K562 (cell line): ENCODE data around the gene DSTYK. TPM values are rescaled to one million over a fixed set of nuclear protein-coding genes. Genes with fewer than 3 reads are reported as not detected.
A peak's percentile ranks its signal among the peaks of the same experiment; 100 is the strongest.

Source experiments
- AFF4 ChIP-seq: sonication (generic); formaldehyde crosslinking; IDR thresholded peaks from 2 replicates; pipeline ENCODE4 v1.8.0; 2023; ENCODE audit warnings: mild to moderate bottlenecking, missing genetic modification reagents
- ELF2 ChIP-seq: fragments of 250-450 bp; sonication (Bioruptor Pico); IDR thresholded peaks from 2 replicates; pipeline ENCODE4 v1.5.0; 2021; ENCODE audit warnings: mild to moderate bottlenecking
- EP400 ChIP-seq: fragments of 450-650 bp; IDR thresholded peaks from 2 replicates; pipeline ENCODE4 v1.6.1; 2017; ENCODE audit warnings: antibody characterized with exemption, mild to moderate bottlenecking, moderate library complexity
- ESRRB ChIP-seq: fragments of 250-450 bp; sonication (Bioruptor Pico); IDR thresholded peaks from 2 replicates; pipeline ENCODE4 v1.5.0; 2020; ENCODE audit warnings: mild to moderate bottlenecking, moderate library complexity, borderline replicate concordance
- HOXB6 ChIP-seq: fragments of 250-450 bp; sonication (Bioruptor Pico); IDR thresholded peaks from 2 replicates; pipeline ENCODE4 v1.5.1; 2022; ENCODE audit warnings: mild to moderate bottlenecking, borderline replicate concordance
- KLF1 ChIP-seq: fragments of 450-650 bp; IDR thresholded peaks from 2 replicates; pipeline ENCODE4 v1.6.1; 2016; ENCODE audit warnings: missing genetic modification characterization, missing compliant biosample characterization
- LCOR ChIP-seq: sonication (generic); formaldehyde crosslinking; IDR thresholded peaks from 2 replicates; pipeline ENCODE4 v1.8.0; 2022; ENCODE audit warnings: mild to moderate bottlenecking, missing genetic modification reagents
- PHF8 ChIP-seq: fragments of 200-600 bp; sonication (generic); IDR thresholded peaks from 2 replicates; pipeline ENCODE4 v1.6.1; 2012; ENCODE audit warnings: mixed run types, mild to moderate bottlenecking, inconsistent platforms, low read length, moderate library complexity, borderline replicate concordance
- STAT6 ChIP-seq: sonication (generic); formaldehyde crosslinking; IDR thresholded peaks from 2 replicates; pipeline ENCODE4 v1.8.1; 2023; ENCODE audit warnings: mild to moderate bottlenecking, missing genetic modification reagents
- TGIF2 ChIP-seq: sonication (generic); formaldehyde crosslinking; IDR thresholded peaks from 2 replicates; pipeline ENCODE4 v1.8.1; 2022; ENCODE audit warnings: mild to moderate bottlenecking, missing genetic modification reagents, moderate library complexity
- ZNF140 ChIP-seq: fragments of 250-450 bp; sonication (Bioruptor Pico); IDR thresholded peaks from 2 replicates; pipeline ENCODE4 v1.8.0; 2021; ENCODE audit warnings: moderate library complexity, mild to moderate bottlenecking, inconsistent platforms
- ZNF165 ChIP-seq: fragments of 250-450 bp; sonication (Bioruptor Pico); IDR thresholded peaks from 2 replicates; pipeline ENCODE4 v1.4.0; 2020; ENCODE audit warnings: borderline replicate concordance
- polyA plus RNA-seq, 8 experiments: library from polyadenylated mRNA; depleted of rRNA in 4 of 8; stranded (reverse) in 5 of 8; unstranded in 3 of 8; fragments of >200 nt; fragmentation: Nextera tagmentation in 2 of 8; fragmentation: Illumina TruSeq in 1 of 8; extraction: Ambion mirVana in 2 of 8; extraction: Trizol in 1 of 8; gene quantifications; 2 replicates each; pipeline versions ENCODE4 v1.2.1 to v1.2.3, GENCODE V29; 2011 to 2014; ENCODE audit warnings: inconsistent platforms in 1 of 8, missing spikeins in 1 of 8
- total RNA-seq, 7 experiments: library from RNA; depleted of rRNA in 6 of 7; stranded (reverse); fragments of >200 nt in 6 of 7; fragmentation: Illumina TruSeq in 2 of 7; extraction: Trizol in 2 of 7; gene quantifications; 2 replicates each; pipeline versions ENCODE4 v1.2.1 to v1.2.3, GENCODE V29; 2011 to 2021; ENCODE audit warnings: low replicate concordance in 1 of 7
- TF ChIP-seq, protein P1 (sequence below): sonication (generic); formaldehyde crosslinking; IDR thresholded peaks from 2 replicates; pipeline ENCODE4 v1.8.0; 2022; ENCODE audit warnings: missing genetic modification reagents, mild to moderate bottlenecking, moderate library complexity, borderline replicate concordance
- TF ChIP-seq, protein P2 (sequence below): fragments of 250-450 bp; sonication (Bioruptor Pico); IDR thresholded peaks from 2 replicates; pipeline ENCODE4 v1.8.0; 2021; ENCODE audit warnings: moderate library complexity, mild to moderate bottlenecking, inconsistent platforms
- TF ChIP-seq, protein P3 (sequence below): sonication (generic); formaldehyde crosslinking; IDR thresholded peaks from 2 replicates; pipeline ENCODE4 v1.8.0; 2022; ENCODE audit warnings: mild to moderate bottlenecking, missing genetic modification reagents

The DSTYK gene
- total and polyA plus RNA-seq, 9 of the 15 experiments (the other 6 are each of a cell fraction or from before 2014, with no cell fraction given): 4.2 to 7.1 (median 6.2) TPM

DNA sequence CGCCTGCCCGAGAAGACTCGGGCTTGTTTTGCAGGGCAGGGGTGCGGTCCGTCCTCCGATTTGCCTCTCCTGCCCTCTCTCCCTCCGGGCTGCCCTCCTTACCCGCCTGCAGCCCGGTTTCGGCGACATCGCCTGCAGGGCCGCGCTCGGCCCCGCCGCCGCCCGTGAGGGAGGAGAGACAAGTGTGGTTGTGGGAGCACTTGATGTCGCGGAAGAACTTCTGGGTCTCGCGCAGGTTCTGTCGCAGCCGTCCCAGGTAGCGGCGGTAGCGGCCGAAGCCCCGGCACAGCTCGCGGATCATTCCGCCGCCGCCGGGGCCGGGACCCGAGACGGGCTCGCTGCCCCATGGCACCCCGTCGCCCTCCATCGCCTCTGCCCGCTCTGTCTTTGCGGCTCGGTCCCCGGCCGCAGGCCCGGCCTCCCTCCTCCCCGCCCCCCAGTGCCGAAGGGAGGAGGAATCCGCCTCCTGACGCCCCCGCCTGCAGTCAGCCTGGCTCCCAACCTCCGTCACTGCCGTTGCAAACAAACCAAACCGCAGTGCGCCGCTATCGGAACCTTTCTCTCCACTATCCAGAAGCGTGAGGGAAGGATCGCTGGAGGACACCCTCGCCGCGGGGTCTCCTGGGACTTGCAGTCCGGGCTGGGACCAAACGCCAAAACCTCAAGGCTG, at the start of gene DSTYK (continued):
- TF ChIP-seq AFF4: peak; percentile 96
- TF ChIP-seq ESRRB (CRISPR knock-in tag): no peak
- TF ChIP-seq ZNF165 (CRISPR knock-in tag): no peak
- peak; percentile 97 for TF ChIP-seq LCOR (CRISPR knock-in tag)
- TF ChIP-seq, protein P1, sequence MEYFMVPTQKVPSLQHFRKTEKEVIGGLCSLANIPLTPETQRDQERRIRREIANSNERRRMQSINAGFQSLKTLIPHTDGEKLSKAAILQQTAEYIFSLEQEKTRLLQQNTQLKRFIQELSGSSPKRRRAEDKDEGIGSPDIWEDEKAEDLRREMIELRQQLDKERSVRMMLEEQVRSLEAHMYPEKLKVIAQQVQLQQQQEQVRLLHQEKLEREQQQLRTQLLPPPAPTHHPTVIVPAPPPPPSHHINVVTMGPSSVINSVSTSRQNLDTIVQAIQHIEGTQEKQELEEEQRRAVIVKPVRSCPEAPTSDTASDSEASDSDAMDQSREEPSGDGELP (CRISPR knock-in tag): peak; percentile 92
- peak; percentile 84 for TF ChIP-seq PHF8
- peak; percentile 68; the same call in 1 of the 2 replicates for TF ChIP-seq EP400
- no peak for TF ChIP-seq HOXB6 (CRISPR knock-in tag)
- peak; percentile 87 for TF ChIP-seq TGIF2 (CRISPR knock-in tag)
- peak; percentile 85; the same call in 1 of the 2 replicates for TF ChIP-seq STAT6 (CRISPR knock-in tag)
- TF ChIP-seq, protein P2, sequence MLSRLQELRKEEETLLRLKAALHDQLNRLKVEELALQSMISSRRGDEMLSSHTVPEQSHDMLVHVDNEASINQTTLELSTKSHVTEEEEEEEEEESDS: no peak
- TF ChIP-seq, protein P3, sequence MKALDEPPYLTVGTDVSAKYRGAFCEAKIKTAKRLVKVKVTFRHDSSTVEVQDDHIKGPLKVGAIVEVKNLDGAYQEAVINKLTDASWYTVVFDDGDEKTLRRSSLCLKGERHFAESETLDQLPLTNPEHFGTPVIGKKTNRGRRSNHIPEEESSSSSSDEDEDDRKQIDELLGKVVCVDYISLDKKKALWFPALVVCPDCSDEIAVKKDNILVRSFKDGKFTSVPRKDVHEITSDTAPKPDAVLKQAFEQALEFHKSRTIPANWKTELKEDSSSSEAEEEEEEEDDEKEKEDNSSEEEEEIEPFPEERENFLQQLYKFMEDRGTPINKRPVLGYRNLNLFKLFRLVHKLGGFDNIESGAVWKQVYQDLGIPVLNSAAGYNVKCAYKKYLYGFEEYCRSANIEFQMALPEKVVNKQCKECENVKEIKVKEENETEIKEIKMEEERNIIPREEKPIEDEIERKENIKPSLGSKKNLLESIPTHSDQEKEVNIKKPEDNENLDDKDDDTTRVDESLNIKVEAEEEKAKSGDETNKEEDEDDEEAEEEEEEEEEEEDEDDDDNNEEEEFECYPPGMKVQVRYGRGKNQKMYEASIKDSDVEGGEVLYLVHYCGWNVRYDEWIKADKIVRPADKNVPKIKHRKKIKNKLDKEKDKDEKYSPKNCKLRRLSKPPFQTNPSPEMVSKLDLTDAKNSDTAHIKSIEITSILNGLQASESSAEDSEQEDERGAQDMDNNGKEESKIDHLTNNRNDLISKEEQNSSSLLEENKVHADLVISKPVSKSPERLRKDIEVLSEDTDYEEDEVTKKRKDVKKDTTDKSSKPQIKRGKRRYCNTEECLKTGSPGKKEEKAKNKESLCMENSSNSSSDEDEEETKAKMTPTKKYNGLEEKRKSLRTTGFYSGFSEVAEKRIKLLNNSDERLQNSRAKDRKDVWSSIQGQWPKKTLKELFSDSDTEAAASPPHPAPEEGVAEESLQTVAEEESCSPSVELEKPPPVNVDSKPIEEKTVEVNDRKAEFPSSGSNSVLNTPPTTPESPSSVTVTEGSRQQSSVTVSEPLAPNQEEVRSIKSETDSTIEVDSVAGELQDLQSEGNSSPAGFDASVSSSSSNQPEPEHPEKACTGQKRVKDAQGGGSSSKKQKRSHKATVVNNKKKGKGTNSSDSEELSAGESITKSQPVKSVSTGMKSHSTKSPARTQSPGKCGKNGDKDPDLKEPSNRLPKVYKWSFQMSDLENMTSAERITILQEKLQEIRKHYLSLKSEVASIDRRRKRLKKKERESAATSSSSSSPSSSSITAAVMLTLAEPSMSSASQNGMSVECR (CRISPR knock-in tag): peak; percentile 90
- TF ChIP-seq ZNF140 (CRISPR knock-in tag): no peak
- TF ChIP-seq ELF2 (CRISPR knock-in tag): 0 out of 2 replicates have a peak, but pooled peaks have one; percentile 53
- TF ChIP-seq KLF1 (tag): peak; percentile 36; the same call in 1 of the 2 replicates
